ENCODE results near the gene KRTAP12-2. TPM values are rescaled to one million over a fixed set of nuclear protein-coding genes. Genes with fewer than 3 reads are reported as not detected.
"Not testable (repeated sequence)": the region's sequence is repeated elsewhere in the genome, so short reads cannot be mapped to it uniquely, and the experiment has no call there.

Gene KRTAP12-2
- total RNA-seq, 3 donors from 2014 or later, result not detected

- Histone ChIP-seq H3K4me3 (no peak overlapping the region), H3K4me1 (ENCODE audit: low read depth) (no peaks in the 10 kb centered on the region), H3K9me3 (no peaks in the 10 kb centered on the region), H3K36me3 (ENCODE audit: low read depth) (no peaks in the 10 kb centered on the region)
- no peak for ATAC-seq
- intact Hi-C loops (cut with DNase I, micrococcal nuclease), result no loop called here
- DNase-seq, result no peak
- no peak for TF ChIP-seq CTCF (IDR thresholded peaks at IDR 0.05)
Observed at GRCh38 chr21:44664691-44665090, 2.0 kb downstream of the KRTAP12-2 start.

GRCh38 chr21:44661567-44661966 is 5.2 kb downstream of the KRTAP12-2 start:
- H3K4me1 ChIP-seq (ENCODE audit: low read depth); H3K9me3 ChIP-seq; DNase-seq; H3K4me3 ChIP-seq; intact Hi-C loops (cut with DNase I, micrococcal nuclease); H3K36me3 ChIP-seq (ENCODE audit: low read depth); ATAC-seq: not testable (repeated sequence)

- ATAC-seq, result peak; percentile 49
- no peaks in the 10 kb centered on the region for H3K9me3 ChIP-seq
Observed at GRCh38 chr21:44658913-44659595, 7.7 kb downstream of the KRTAP12-2 start.

GRCh38 chr21:44658541-44658910 is 8.2 kb downstream of the KRTAP12-2 start:
- no peak for TF ChIP-seq CTCF (IDR thresholded peaks at IDR 0.05)
- no peaks in the 10 kb centered on the region for H3K9me3 ChIP-seq
- ATAC-seq (no peak), DNase-seq (no peak)
- no peaks in the 10 kb centered on the region for H3K4me1 ChIP-seq (ENCODE audit: low read depth)
- H3K4me3 ChIP-seq, result no peak overlapping the region
- H3K36me3 ChIP-seq (ENCODE audit: low read depth), result no peaks in the 10 kb centered on the region
- intact Hi-C loops (cut with DNase I, micrococcal nuclease), result no loop called here

More at GRCh38 chr21:44658913-44659595, 7.7 kb downstream of the KRTAP12-2 start:
- Histone ChIP-seq H3K4me1 (ENCODE audit: low read depth) (no peaks in the 10 kb centered on the region), H3K4me3 (no peak overlapping the region), H3K36me3 (ENCODE audit: low read depth) (no peaks in the 10 kb centered on the region)
- peak in 1 of 3 donors; percentile 7 for DNase-seq
- intact Hi-C loops (cut with DNase I, micrococcal nuclease), result no loop called here
- no peak for TF ChIP-seq CTCF (IDR thresholded peaks at IDR 0.05)

GRCh38 chr21:44657635-44658540 is 8.8 kb downstream of the KRTAP12-2 start, which contains the start of gene KRTAP12-3:
TSS of gene KRTAP12-3 (plus strand) at chr21:44657932. CDS start at chr21:44657980, 48 bp downstream.
- H3K36me3 ChIP-seq (ENCODE audit: low read depth), result no peaks in the 10 kb centered on the region
- no peak for TF ChIP-seq CTCF (IDR thresholded peaks at IDR 0.05)
- intact Hi-C loops (cut with DNase I, micrococcal nuclease), result no loop called here
- H3K4me1 ChIP-seq (ENCODE audit: low read depth), result no peaks in the 10 kb centered on the region
- DNase-seq (no peak), ATAC-seq (peak; percentile 70)
- H3K9me3 ChIP-seq, result no peaks in the 10 kb centered on the region
- no peak within 1 kb of the TSS for H3K4me3 ChIP-seq

- intact Hi-C loops (cut with DNase I, micrococcal nuclease), result no loop called here
- H3K36me3 ChIP-seq (ENCODE audit: low read depth), result no peaks in the 10 kb centered on the region
- no peak for TF ChIP-seq CTCF (IDR thresholded peaks at IDR 0.05)
- no peaks in the 10 kb centered on the region for H3K9me3 ChIP-seq
- DNase-seq (no peak), ATAC-seq (no peak)
- H3K4me1 ChIP-seq (ENCODE audit: low read depth), result no peaks in the 10 kb centered on the region
- H3K4me3 ChIP-seq, result no peak overlapping the region
Observed at GRCh38 chr21:44656868-44657267, 9.9 kb downstream of the KRTAP12-2 start.
